ENCODE results near the gene KIAA1755.

GRCh38 chr20:38305541-38305940 is 45.0 kb upstream of the KIAA1755 start:
- TF ChIP-seq CTCF (IDR thresholded peaks at IDR 0.05) = no peak
- TF ChIP-seq POLR2A (IDR thresholded peaks at IDR 0.05) = no peak
